ENCODE data around the gene CCDC107. TPM values are rescaled to one million over a fixed set of nuclear protein-coding genes. Genes with fewer than 3 reads are reported as not detected.
"Not testable (repeated sequence)": the region's sequence is repeated elsewhere in the genome, so short reads cannot be mapped to it uniquely, and the experiment has no call there.

The CCDC107 gene
- total RNA-seq, 1 experiment from 2014 or later, result 9.5 TPM

- not testable (repeated sequence) for DNase-seq (ENCODE audit: low read depth)
These were observed 20.6 kb upstream of the CCDC107 start for GRCh38 chr9:35637427-35637955.

DNA sequence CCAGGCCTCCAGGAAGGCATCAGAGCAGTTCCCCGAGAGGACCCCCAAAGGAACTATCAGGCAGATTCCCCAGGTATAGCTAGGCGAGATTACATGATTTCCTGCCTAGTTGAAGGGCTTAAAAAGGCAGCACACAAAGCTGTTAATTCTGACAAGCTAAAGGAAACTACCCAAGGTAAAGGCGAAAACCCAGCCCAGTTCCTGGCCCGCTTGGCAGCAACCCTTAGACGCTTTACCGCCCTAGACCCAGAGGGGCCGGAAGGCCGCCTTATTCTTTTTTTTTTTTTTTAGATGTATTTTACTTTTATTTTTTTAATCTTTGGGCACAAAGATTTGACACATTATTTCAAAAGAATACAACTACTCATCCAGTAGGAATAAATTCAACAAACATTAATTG, 19.3 kb upstream of the CCDC107 start:
- DNase-seq (ENCODE audit: low read depth), result not testable (repeated sequence)

DNA sequence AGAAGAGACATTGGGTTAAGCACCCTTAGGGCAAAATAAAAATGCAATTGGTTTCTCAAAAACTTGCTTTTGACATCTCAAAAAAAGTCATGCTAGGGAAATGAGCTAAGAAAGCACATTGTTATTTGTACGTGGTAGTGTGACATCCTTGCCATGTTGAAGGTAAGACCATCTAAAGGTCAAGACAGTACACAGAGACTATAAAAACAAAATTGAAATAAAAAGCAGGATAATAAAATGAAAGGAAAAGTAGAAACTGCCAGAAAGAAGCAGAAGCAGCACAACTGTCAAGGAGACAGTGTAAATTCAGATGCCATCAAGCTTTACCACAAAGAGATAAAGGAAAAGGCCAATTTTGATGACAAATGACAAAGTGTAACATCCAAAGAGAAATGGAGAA, 18.9 kb upstream of the CCDC107 start:
- not testable (repeated sequence) for DNase-seq (ENCODE audit: low read depth)

GRCh38 chr9:35639631-35640030, 18.5 kb upstream of the CCDC107 start:
- no peak for DNase-seq (ENCODE audit: low read depth)

DNA sequence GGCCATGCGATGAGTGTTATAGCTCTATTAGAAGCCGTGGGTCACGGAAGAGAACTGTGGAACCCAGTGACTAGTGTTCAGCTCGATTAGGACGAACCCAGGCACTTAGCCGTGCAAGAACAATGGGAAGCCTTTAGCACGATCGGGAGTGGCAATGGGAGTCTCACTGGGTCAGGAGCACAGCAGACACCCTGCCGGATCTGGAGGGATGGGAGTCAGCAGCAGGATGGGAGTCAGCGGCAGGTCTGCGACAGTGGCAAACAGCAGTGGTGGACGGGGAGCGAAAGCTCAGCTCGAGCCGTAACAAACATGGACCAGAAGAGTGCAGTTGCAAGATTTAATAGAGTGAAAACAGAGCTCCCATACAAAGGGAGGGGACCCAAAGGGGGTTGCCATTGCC, 17.7 kb upstream of the CCDC107 start:
- not testable (repeated sequence) for DNase-seq (ENCODE audit: low read depth)

- DNase-seq (ENCODE audit: low read depth), result not testable (repeated sequence)
These were observed 16.6 kb upstream of the CCDC107 start for GRCh38 chr9:35641478-35641877.

DNA sequence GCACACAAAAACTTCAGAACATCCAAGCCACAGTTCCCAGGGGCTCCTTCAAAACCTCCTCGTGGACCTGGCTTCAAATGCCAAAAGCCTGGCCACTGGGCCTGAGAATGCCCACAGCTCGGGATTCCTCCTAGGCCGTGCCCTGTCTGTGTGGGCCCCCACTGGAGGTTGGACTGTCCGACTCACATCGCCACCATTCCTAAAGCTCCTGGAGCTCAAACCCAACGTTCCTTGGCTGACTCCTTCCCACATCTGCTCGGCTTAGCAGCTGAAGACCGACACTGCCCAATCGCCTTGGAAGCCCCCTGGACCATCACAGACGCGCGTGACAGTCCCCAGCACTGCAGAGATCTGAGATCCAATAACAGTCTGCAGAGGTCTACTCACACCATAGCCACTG, 15.0 kb upstream of the CCDC107 start:
- DNase-seq (ENCODE audit: low read depth), result no peak

GRCh38 chr9:35645736-35646135, 12.4 kb upstream of the CCDC107 start:
- DNase-seq (ENCODE audit: low read depth), result not testable (repeated sequence)

GRCh38 chr9:35646153-35646532, 11.9 kb upstream of the CCDC107 start:
- no peak for DNase-seq (ENCODE audit: low read depth)

DNA sequence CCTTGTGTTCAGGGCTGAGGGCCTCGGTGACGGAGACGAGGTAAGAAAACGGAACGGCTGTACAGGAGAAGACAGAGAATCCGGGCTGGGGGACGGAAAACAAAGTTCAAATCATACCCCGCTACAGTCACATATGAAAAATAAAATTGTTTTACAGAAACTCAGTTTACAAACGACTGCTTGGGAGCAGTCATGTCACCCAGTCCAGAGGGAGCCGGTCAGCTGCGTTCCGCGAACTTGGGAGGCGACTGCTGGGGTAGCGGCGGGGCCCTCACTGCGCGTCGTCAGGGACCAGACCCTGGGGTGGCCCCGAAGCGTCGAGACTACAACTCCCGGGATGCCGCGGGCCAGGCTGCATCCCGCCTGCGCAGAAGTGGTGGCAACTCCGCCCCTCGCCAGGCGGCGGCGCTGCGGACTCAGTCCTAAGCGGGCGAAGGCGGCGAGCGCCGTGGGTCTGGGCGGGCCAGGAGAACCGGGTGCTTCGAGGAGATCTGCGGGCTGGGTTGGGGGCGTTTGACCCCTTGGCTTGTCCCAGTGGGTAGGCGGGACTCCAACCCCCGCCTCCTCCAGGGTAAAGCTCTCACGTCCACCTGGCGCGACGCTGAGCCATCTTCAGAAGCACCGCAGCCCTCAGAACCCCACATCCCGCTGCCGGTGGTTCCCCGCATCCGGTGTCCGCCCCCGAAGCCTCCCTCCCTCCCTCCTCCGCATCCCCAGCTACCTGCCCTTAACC, 11.4 kb upstream of the CCDC107 start:
- peak; percentile 96 for DNase-seq (ENCODE audit: low read depth)

GRCh38 chr9:35649431-35650340, 8.4 kb upstream of the CCDC107 start:
- DNase-seq (ENCODE audit: low read depth), result no peak

GRCh38 chr9:35650341-35651158, 7.5 kb upstream of the CCDC107 start, which contains the start of gene SIT1:
Gene SIT1, minus strand, starts transcription at chr9:35650931. Its CDS starts 78 bp downstream, at chr9:35650853.
- no peak for DNase-seq (ENCODE audit: low read depth)

GRCh38 chr9:35651956-35652828, 5.9 kb upstream of the CCDC107 start:
- DNase-seq (ENCODE audit: low read depth), result no peak

DNA sequence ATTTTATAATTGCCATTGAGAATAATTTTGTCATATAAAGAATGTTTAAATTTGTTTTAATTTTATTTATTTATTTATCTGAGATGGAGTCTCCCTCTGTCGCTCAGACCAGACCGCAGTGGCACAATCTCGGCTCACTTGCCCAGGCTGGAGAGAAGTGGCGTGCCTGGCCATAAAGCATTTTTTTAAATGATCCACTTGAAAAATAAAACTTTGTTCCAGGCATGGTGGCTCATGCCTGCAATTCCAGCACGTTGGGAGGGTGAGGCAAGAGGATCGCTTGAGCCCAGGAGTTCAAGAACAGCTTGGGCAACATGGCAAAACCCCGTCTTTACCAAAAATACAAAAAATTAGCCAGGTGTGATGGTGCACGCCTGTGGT, 5.3 kb upstream of the CCDC107 start:
- no peak for DNase-seq (ENCODE audit: low read depth)

- DNase-seq (ENCODE audit: low read depth), result no peak
These were observed 4.5 kb upstream of the CCDC107 start for GRCh38 chr9:35653611-35654010.

GRCh38 chr9:35656348-35656747, 1.7 kb upstream of the CCDC107 start:
- DNase-seq (ENCODE audit: low read depth), result no peak

DNA sequence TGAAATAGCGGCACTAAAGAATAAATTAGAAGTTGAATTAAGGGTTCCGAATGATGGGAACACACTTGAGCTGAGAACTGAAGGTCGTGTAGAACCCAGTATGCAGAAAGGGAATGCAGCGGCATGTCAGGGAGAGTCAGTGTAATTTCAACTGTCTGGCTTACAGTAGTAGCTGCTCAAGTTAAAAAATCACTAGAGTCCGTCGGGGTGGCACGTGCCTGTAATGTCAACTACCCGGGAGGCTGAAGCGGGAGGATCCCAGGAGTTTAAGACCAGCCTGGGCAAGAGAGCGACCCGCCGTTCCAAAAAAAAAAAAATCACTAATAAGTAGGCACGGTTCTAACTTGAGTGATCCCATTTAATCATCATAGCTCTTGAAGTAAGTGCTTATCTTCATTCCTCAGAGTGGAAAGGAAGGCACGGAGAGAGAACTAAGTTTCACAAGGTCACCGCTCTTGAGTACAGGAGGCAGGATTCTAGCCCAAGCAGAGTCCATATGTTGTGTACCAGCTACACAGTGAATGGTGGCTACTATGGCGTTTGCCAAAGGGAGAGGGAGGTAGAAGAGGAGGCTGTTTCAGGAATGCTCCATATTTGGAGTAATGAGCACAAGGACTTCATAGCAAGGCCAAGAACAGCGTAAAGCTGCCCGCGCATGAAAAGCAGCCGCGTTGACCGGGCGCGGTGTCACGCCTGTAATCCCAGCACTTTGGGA, 1.1 kb upstream of the CCDC107 start:
- no peak for DNase-seq (ENCODE audit: low read depth)

GRCh38 chr9:35657546-35658136, 451 bp upstream of the CCDC107 start, which contains the start of gene RMRP:
Gene RMRP, minus strand, starts transcription at chr9:35658019.
- DNase-seq (ENCODE audit: low read depth), result peak; percentile 100

GRCh38 chr9:35658968-35659220, 802 bp downstream of the CCDC107 start:
- peak; percentile 78 for DNase-seq (ENCODE audit: low read depth)

GRCh38 chr9:35659340-35659739, 1.2 kb downstream of the CCDC107 start:
- peak; percentile 81 for DNase-seq (ENCODE audit: low read depth)

Data from Daoy (cell line).